ENCODE data around the gene PPFIA4.

DNA sequence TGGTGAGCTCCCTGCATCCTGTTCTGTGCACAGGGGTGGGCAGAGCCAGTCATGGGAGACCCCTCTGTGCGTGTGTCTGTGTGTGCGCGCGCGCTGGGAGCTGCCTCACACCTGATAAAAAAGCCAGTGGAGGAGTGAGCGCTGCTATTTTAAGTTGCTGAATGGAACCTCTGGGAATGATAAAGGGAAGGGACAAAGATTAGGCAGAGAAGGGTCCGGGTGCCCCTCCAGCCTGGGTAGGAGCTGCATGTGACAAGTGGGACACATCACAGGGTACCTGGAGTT is 102.1 kb downstream of the PPFIA4 start:
- TF ChIP-seq, protein P1, sequence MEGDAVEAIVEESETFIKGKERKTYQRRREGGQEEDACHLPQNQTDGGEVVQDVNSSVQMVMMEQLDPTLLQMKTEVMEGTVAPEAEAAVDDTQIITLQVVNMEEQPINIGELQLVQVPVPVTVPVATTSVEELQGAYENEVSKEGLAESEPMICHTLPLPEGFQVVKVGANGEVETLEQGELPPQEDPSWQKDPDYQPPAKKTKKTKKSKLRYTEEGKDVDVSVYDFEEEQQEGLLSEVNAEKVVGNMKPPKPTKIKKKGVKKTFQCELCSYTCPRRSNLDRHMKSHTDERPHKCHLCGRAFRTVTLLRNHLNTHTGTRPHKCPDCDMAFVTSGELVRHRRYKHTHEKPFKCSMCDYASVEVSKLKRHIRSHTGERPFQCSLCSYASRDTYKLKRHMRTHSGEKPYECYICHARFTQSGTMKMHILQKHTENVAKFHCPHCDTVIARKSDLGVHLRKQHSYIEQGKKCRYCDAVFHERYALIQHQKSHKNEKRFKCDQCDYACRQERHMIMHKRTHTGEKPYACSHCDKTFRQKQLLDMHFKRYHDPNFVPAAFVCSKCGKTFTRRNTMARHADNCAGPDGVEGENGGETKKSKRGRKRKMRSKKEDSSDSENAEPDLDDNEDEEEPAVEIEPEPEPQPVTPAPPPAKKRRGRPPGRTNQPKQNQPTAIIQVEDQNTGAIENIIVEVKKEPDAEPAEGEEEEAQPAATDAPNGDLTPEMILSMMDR (IDR thresholded peaks at IDR 0.05; ENCODE audit: borderline replicate concordance, extremely low read depth, low read length, poor library complexity, severe bottlenecking), result no peak
- TF ChIP-seq EZH2 (IDR thresholded peaks at IDR 0.05; ENCODE audit: borderline replicate concordance, low read depth, low read length, severe bottlenecking), result no peak

Measured in DND-41 (cell line).